Suprapubic skin (tissue), 4 donors: ENCODE data around the gene TNS1. TPM values are rescaled to one million over a fixed set of nuclear protein-coding genes. Genes with fewer than 3 reads are reported as not detected.

Experiments used
- DNase-seq, 2 donors: peaks; one replicate each; pipeline ENCODE4 v3.0.0-alpha.2; 2019; ENCODE audit warnings: low spot score in 2 of 2
- H3K27ac ChIP-seq: fragments of 200-600 bp; sonication (generic); one replicate; pipeline ENCODE4 v1.5.1; 2019
- H3K27me3 ChIP-seq: fragments of 200-600 bp; sonication (generic); one replicate; pipeline ENCODE4 v1.5.1; 2019
- H3K36me3 ChIP-seq: fragments of 200-600 bp; sonication (generic); one replicate; pipeline ENCODE4 v1.5.1; 2019
- H3K4me1 ChIP-seq: fragments of 200-600 bp; sonication (generic); one replicate; pipeline ENCODE4 v1.5.1; 2019
- H3K4me3 ChIP-seq: fragments of 200-600 bp; sonication (generic); one replicate; pipeline ENCODE4 v1.5.1; 2019; ENCODE audit warnings: mild to moderate bottlenecking
- H3K9me3 ChIP-seq: fragments of 200-600 bp; sonication (generic); one replicate; pipeline ENCODE4 v1.5.1; 2019
- EP300 ChIP-seq: sonication (generic); formaldehyde crosslinking; IDR thresholded peaks from one replicate; pipeline ENCODE4 v1.6.1; 2017; ENCODE audit warnings: antibody characterized with exemption
- POLR2A ChIP-seq, 2 donors: fragments of 450-650 bp; IDR thresholded peaks; one replicate each; pipeline ENCODE4 v1.6.1; 2017; ENCODE audit warnings: antibody characterized with exemption in 2 of 2, mild to moderate bottlenecking in 2 of 2, moderate library complexity in 2 of 2
- POLR2AphosphoS5 ChIP-seq, 3 donors: sonication (generic); formaldehyde crosslinking; IDR thresholded peaks; one replicate each; pipeline ENCODE4 v1.6.1; 2017; ENCODE audit warnings: antibody characterized with exemption in 3 of 3
- WGBS: methylation state at CpG from one replicate; pipeline ENCODE4 v1.1.5; 2018; 5-methylcytosine and 5-hydroxymethylcytosine counted together
- total RNA-seq, 4 donors: library from RNA; depleted of rRNA; stranded (reverse); fragments of >200 nt; gene quantifications; one replicate each; pipeline ENCODE4 v1.1.0, GENCODE V29; 2016
- TF ChIP-seq, protein P1 (sequence below), 2 donors: fragments of 200-600 bp in 1 of 2; fragments of 450-650 bp in 1 of 2; sonication (generic) in 1 of 2; IDR thresholded peaks; one replicate each; pipeline ENCODE4 v1.5.1; 2016 to 2019; ENCODE audit warnings: antibody characterized with exemption in 2 of 2, mild to moderate bottlenecking in 1 of 2, moderate library complexity in 1 of 2

The TNS1 gene
- total RNA-seq, 4 donors from 2014 or later, result 64.1 to 145 (median 99.5) TPM

DNA sequence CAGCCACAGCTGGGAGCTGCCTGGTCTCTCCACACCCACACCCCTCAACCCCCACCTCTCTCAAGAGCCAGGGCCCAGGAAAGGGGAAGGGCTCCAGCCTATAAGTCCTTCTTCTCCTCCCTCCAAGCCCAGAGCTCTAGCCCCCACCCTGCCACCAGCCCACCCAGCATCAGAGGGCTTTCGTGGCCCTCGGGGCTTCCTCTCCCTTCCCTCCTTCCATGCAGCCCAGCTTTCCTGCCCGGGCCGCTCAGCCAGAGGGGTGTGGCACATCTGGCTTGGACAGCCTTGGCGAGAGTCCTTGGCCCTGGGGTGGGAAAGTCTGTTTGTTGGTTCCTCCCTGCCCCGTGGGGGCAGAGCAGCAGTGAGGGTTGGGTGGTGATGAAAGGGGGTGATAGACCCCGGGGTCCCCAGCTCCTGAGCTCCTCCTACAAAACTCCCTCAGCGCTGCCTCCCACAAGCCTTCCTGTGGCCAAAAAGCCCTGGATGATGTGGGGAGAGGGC is 7.0 kb downstream of the TNS1 start:
- 2% methylated on average over 7 of the region's 8 CpGs for WGBS
- H3K4me3 ChIP-seq, result peak overlapping the region; percentile 20
- TF ChIP-seq EP300 (no peak), POLR2A (IDR thresholded peaks at IDR 0.05) (no peak), POLR2AphosphoS5 (IDR thresholded peaks at IDR 0.05) (no peak)
- TF ChIP-seq, protein P1, sequence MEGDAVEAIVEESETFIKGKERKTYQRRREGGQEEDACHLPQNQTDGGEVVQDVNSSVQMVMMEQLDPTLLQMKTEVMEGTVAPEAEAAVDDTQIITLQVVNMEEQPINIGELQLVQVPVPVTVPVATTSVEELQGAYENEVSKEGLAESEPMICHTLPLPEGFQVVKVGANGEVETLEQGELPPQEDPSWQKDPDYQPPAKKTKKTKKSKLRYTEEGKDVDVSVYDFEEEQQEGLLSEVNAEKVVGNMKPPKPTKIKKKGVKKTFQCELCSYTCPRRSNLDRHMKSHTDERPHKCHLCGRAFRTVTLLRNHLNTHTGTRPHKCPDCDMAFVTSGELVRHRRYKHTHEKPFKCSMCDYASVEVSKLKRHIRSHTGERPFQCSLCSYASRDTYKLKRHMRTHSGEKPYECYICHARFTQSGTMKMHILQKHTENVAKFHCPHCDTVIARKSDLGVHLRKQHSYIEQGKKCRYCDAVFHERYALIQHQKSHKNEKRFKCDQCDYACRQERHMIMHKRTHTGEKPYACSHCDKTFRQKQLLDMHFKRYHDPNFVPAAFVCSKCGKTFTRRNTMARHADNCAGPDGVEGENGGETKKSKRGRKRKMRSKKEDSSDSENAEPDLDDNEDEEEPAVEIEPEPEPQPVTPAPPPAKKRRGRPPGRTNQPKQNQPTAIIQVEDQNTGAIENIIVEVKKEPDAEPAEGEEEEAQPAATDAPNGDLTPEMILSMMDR (IDR thresholded peaks at IDR 0.05), result no peak
- no peaks in the 10 kb centered on the region for H3K27me3 ChIP-seq
- H3K36me3 ChIP-seq, result no peaks in the 10 kb centered on the region
- H3K4me1 ChIP-seq, result peaks cover 59% of the 10 kb centered on the region
- DNase-seq, result peak; percentile 88 to 90
- H3K9me3 ChIP-seq, result no peaks in the 10 kb centered on the region
- peak overlapping the region; percentile 90 for H3K27ac ChIP-seq

DNA sequence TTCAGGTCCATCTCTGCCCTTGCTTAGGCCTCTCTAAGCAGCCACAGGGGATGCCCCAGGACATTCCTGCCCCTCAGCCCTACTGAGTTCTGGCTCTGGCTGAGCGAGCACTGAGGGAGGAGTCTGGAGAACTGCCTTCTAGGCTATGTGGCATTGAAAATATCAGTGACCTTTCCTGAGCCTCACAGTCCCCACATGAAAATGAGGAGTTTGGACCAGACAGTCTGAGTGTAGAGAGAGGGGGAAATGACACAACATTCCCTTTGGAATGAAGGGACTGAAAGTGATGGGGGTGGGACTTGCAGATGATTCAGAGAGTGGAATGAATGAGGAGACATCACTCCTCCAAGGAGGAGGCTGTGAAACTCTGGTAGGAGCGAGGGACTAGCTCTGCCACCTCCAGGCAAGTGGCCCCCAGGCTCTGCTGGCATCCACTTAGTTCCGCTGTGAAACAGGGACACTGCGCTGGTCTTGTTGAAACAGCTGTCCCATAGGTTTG is 8.0 kb downstream of the TNS1 start:
- no peaks in the 10 kb centered on the region for H3K27me3 ChIP-seq
- H3K4me1 ChIP-seq, result peaks cover 57% of the 10 kb centered on the region
- H3K36me3 ChIP-seq, result no peaks in the 10 kb centered on the region
- no peaks in the 10 kb centered on the region for H3K9me3 ChIP-seq
- H3K4me3 ChIP-seq, result no peak overlapping the region
- 64% methylated on average over 4 of the region's 4 CpGs for WGBS
- H3K27ac ChIP-seq, result peak overlapping the region; percentile 90
- no peak for DNase-seq
- TF ChIP-seq POLR2A (IDR thresholded peaks at IDR 0.05) (peak in 1 of 2 donors; percentile 16), POLR2AphosphoS5 (IDR thresholded peaks at IDR 0.05) (no peak), EP300 (no peak)
- TF ChIP-seq, protein P1 (IDR thresholded peaks at IDR 0.05), result no peak

GRCh38 chr2:217993817-217994463 is 8.9 kb downstream of the TNS1 start:
- H3K4me3 ChIP-seq, result no peak overlapping the region
- TF ChIP-seq, protein P1 (IDR thresholded peaks at IDR 0.05), result peak; percentile 11 to 84
- TF ChIP-seq EP300, result no peak
- H3K4me1 ChIP-seq, result peaks cover 55% of the 10 kb centered on the region
- no peaks in the 10 kb centered on the region for H3K27me3 ChIP-seq
- peak in 1 of 2 donors; percentile 87 for DNase-seq
- 59% methylated on average over 6 of the region's 6 CpGs for WGBS
- no peaks in the 10 kb centered on the region for H3K36me3 ChIP-seq
- peak overlapping the region; percentile 90 for H3K27ac ChIP-seq
- no peaks in the 10 kb centered on the region for H3K9me3 ChIP-seq

GRCh38 chr2:217993138-217993537 is 9.7 kb downstream of the TNS1 start:
- Histone ChIP-seq H3K27me3 (no peaks in the 10 kb centered on the region), H3K36me3 (no peaks in the 10 kb centered on the region), H3K9me3 (no peaks in the 10 kb centered on the region), H3K27ac (peak overlapping the region; percentile 90), H3K4me1 (peaks cover 61% of the 10 kb centered on the region), H3K4me3 (no peak overlapping the region)
- no peak for DNase-seq
- TF ChIP-seq, protein P1 (IDR thresholded peaks at IDR 0.05), result no peak
- TF ChIP-seq EP300 (no peak), POLR2AphosphoS5 (IDR thresholded peaks at IDR 0.05) (no peak), POLR2A (IDR thresholded peaks at IDR 0.05) (no peak)
- 51% methylated on average over 5 of the region's 6 CpGs for WGBS

GRCh38 chr2:217992061-217992460 is 10.7 kb downstream of the TNS1 start:
- Histone ChIP-seq H3K4me3 (no peak overlapping the region), H3K36me3 (no peaks in the 10 kb centered on the region), H3K4me1 (peaks cover 67% of the 10 kb centered on the region), H3K9me3 (no peaks in the 10 kb centered on the region), H3K27me3 (no peaks in the 10 kb centered on the region), H3K27ac (peak overlapping the region; percentile 39)
- TF ChIP-seq EP300, result no peak
- TF ChIP-seq POLR2A (IDR thresholded peaks at IDR 0.05), result no peak
- TF ChIP-seq POLR2AphosphoS5 (IDR thresholded peaks at IDR 0.05), result no peak
- TF ChIP-seq, protein P1 (IDR thresholded peaks at IDR 0.05), result no peak
- 88% methylated on average over 3 of the region's 3 CpGs for WGBS
- peak in 1 of 2 donors; percentile 53 for DNase-seq
